HG02970 (cell line): ENCODE measurements around the gene GPC1.

Experiments
- ATAC-seq: cut with Tn5 transposase; IDR thresholded peaks from one replicate; pipeline ENCODE4 v1.9.1; 2021; ENCODE audit warnings: mild to moderate bottlenecking, moderate library complexity, moderate number of reproducible peaks; ENCODE audit not compliant: unreplicated experiment, low FRiP score

Gene GPC1

GRCh38 chr2:240411261-240412160 lies 24.0 kb upstream of the GPC1 start:
- ATAC-seq: no peak

GRCh38 chr2:240412211-240412861 lies 23.1 kb upstream of the GPC1 start:
- ATAC-seq: no peak

GRCh38 chr2:240412975-240413812 lies 22.3 kb upstream of the GPC1 start:
- ATAC-seq: no peak

GRCh38 chr2:240413813-240414429 lies 21.5 kb upstream of the GPC1 start:
- no peak for ATAC-seq

- no peak for ATAC-seq
These were observed 18.6 kb upstream of the GPC1 start for GRCh38 chr2:240416821-240417220.

GRCh38 chr2:240418311-240418710 lies 17.2 kb upstream of the GPC1 start:
- no peak for ATAC-seq

- no peak for ATAC-seq
These were observed 16.2 kb upstream of the GPC1 start for GRCh38 chr2:240419271-240419670.

- ATAC-seq: no peak
These were observed 15.7 kb upstream of the GPC1 start for GRCh38 chr2:240419723-240420122.

- no peak for ATAC-seq
These were observed 15.0 kb upstream of the GPC1 start for GRCh38 chr2:240420206-240421104.

GRCh38 chr2:240421381-240421780 lies 14.1 kb upstream of the GPC1 start:
- ATAC-seq: no peak

GRCh38 chr2:240422658-240423329 lies 12.7 kb upstream of the GPC1 start:
- no peak for ATAC-seq

GRCh38 chr2:240423788-240424191 lies 11.7 kb upstream of the GPC1 start:
- no peak for ATAC-seq

- ATAC-seq: no peak
These were observed 10.9 kb upstream of the GPC1 start for GRCh38 chr2:240424341-240425235.

- no peak for ATAC-seq
These were observed 10.2 kb upstream of the GPC1 start for GRCh38 chr2:240425236-240425615.

GRCh38 chr2:240425697-240426096 lies 9.8 kb upstream of the GPC1 start:
- no peak for ATAC-seq

GRCh38 chr2:240426845-240427721 lies 8.4 kb upstream of the GPC1 start:
- ATAC-seq: no peak

- no peak for ATAC-seq
These were observed 7.7 kb upstream of the GPC1 start for GRCh38 chr2:240427729-240428128.
